ENCODE measurements around the gene NAP1L4.

The NAP1L4 gene

DNA sequence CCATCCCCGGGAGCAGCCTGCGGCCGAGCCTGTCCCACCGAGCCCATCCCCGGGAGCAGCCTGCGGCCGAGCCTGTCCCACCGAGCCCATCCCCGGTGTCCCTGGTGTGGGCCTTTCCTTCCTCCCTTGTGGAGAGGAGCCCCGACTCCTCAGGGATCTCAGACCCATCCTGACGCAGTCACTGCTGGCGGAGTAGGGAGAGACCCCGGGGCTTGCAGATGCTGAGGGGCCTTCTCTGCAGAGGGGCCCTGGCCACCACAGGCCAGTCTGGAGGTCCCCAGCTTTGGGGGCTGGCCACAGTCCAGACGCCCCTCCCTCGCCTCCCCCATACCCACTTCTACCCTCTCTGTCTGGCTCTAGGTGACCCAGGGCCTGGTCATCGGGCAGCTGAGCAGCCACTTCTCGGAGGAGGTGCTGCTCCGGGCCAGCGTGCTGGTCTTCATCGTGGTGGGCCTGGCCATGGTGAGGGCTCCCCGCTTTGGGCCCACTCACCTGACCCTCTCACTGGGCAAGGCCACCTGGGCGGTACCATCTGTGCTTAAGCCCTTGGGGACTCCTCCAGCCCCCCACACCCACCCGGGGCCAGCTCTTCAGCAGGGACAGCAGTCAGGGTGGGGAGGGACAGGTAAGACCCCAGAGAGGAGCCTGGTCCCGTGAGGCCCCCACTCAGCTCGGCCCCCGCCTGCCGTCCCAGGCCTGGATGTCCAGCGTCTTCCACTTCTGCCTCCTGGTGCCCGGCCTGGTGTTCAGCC lies 70.2 kb downstream of the NAP1L4 start:
- no peak overlapping the region for H3K4me3 ChIP-seq (ENCODE audit: low read depth, low read length)
- DNase-seq (ENCODE audit: low read depth) = no peak
- TF ChIP-seq, protein P1, sequence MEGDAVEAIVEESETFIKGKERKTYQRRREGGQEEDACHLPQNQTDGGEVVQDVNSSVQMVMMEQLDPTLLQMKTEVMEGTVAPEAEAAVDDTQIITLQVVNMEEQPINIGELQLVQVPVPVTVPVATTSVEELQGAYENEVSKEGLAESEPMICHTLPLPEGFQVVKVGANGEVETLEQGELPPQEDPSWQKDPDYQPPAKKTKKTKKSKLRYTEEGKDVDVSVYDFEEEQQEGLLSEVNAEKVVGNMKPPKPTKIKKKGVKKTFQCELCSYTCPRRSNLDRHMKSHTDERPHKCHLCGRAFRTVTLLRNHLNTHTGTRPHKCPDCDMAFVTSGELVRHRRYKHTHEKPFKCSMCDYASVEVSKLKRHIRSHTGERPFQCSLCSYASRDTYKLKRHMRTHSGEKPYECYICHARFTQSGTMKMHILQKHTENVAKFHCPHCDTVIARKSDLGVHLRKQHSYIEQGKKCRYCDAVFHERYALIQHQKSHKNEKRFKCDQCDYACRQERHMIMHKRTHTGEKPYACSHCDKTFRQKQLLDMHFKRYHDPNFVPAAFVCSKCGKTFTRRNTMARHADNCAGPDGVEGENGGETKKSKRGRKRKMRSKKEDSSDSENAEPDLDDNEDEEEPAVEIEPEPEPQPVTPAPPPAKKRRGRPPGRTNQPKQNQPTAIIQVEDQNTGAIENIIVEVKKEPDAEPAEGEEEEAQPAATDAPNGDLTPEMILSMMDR (IDR thresholded peaks at IDR 0.05; ENCODE audit: low read depth, low read length) = no peak
- TF ChIP-seq MAX (IDR thresholded peaks at IDR 0.05; ENCODE audit: low read depth, low read length) (no peak), MYC (IDR thresholded peaks at IDR 0.05; ENCODE audit: low read depth, low read length) (no peak), POLR2A (IDR thresholded peaks at IDR 0.05; ENCODE audit: extremely low read depth, insufficient read length) (no peak)

- no peak overlapping the region for H3K4me3 ChIP-seq (ENCODE audit: low read depth, low read length)
- TF ChIP-seq MYC (IDR thresholded peaks at IDR 0.05; ENCODE audit: low read depth, low read length) (no peak), POLR2A (IDR thresholded peaks at IDR 0.05; ENCODE audit: extremely low read depth, insufficient read length) (no peak), MAX (IDR thresholded peaks at IDR 0.05; ENCODE audit: low read depth, low read length) (no peak)
- TF ChIP-seq, protein P1 (IDR thresholded peaks at IDR 0.05; ENCODE audit: low read depth, low read length) = no peak
- no peak for DNase-seq (ENCODE audit: low read depth)
These were observed 70.9 kb downstream of the NAP1L4 start for GRCh38 chr11:2921261-2921660.

- TF ChIP-seq MYC (IDR thresholded peaks at IDR 0.05; ENCODE audit: low read depth, low read length) (no peak), MAX (IDR thresholded peaks at IDR 0.05; ENCODE audit: low read depth, low read length) (no peak), POLR2A (IDR thresholded peaks at IDR 0.05; ENCODE audit: extremely low read depth, insufficient read length) (no peak)
- TF ChIP-seq, protein P1 (IDR thresholded peaks at IDR 0.05; ENCODE audit: low read depth, low read length) = no peak
- no peak overlapping the region for H3K4me3 ChIP-seq (ENCODE audit: low read depth, low read length)
- DNase-seq (ENCODE audit: low read depth) = no peak
These were observed 71.8 kb downstream of the NAP1L4 start for GRCh38 chr11:2920343-2920742.

GRCh38 chr11:2919837-2920236 lies 72.3 kb downstream of the NAP1L4 start:
- TF ChIP-seq, protein P1 (IDR thresholded peaks at IDR 0.05; ENCODE audit: low read depth, low read length) = no peak
- TF ChIP-seq POLR2A (IDR thresholded peaks at IDR 0.05; ENCODE audit: extremely low read depth, insufficient read length) = no peak
- no peak overlapping the region for H3K4me3 ChIP-seq (ENCODE audit: low read depth, low read length)
- no peak for DNase-seq (ENCODE audit: low read depth)

- H3K4me3 ChIP-seq (ENCODE audit: low read depth, low read length) = no peak overlapping the region
- no peak for DNase-seq (ENCODE audit: low read depth)
- TF ChIP-seq MYC (IDR thresholded peaks at IDR 0.05; ENCODE audit: low read depth, low read length) (no peak), POLR2A (IDR thresholded peaks at IDR 0.05; ENCODE audit: extremely low read depth, insufficient read length) (no peak), MAX (IDR thresholded peaks at IDR 0.05; ENCODE audit: low read depth, low read length) (no peak)
- TF ChIP-seq, protein P1 (IDR thresholded peaks at IDR 0.05; ENCODE audit: low read depth, low read length) = no peak
These were observed 72.9 kb downstream of the NAP1L4 start for GRCh38 chr11:2919188-2919587.
